OCI-M2 (cell line): ENCODE results near the gene ST6GALNAC3.

Source experiments
- DNase-seq: peaks from one replicate; lab custom pipeline; 2025; ENCODE audit not compliant: unreplicated experiment; lab: John Stamatoyannopoulos, UW

ST6GALNAC3 gene

GRCh38 chr1:76141929-76142328 lies 67.4 kb downstream of the ST6GALNAC3 start:
- no peak for DNase-seq

DNA sequence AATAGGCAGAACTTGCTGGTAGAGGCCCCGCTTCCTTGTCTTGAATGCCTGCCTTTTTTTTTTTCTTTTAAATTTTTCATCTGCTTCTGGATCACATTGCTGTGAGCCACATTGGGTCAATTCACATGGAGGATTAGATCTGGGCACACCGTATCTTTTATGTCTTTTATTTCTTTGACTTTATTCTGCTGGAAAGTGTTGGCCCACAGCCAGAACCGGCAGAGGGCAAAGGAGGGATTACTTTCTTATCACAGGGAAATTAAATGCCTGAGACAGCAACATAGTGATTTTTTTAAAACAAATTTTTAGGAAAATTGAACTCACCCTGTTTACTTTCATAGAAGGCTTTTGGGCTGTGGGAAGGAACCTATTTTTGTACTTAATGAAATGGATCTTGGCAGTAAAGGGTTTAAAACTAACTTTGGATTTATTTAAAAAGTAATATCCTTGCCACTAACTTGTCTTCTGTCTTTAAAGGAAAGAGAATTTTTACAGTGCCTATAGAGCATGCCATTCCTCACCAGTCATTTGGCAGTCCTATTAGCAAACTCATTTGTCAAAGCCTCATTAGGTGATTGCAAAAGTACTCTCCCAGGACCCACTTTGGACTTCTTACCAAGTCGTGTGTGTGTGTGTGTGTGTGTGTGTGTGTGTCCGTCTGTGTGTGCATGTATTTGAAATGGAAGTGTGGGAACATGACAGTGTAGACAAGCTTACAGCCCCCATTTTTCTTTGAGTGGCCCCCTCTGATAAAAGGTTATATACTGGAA lies 68.4 kb downstream of the ST6GALNAC3 start:
- no peak for DNase-seq

DNA sequence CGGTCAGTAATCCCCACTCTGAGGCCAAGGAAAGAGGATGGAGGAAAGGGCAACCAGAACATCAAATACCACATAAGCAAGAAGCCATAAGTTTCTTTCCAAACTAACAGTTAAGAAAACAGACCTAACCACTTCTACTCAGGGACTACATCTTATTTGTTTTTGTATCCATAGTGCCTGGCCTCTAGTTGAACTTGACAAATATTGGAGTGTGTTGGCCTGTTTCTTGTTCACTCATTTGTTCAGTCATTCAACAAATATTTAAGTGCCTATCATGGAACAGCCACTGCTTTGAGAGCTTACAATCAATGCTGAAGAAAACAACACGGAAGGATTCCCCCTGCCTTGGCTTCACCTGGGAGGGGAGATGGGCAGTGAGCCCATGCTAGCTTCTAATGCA lies 69.7 kb downstream of the ST6GALNAC3 start:
- DNase-seq = no peak

- no peak for DNase-seq
These were observed 70.8 kb downstream of the ST6GALNAC3 start for GRCh38 chr1:76145332-76145731.

GRCh38 chr1:76146184-76146583 lies 71.6 kb downstream of the ST6GALNAC3 start:
- DNase-seq = no peak

DNA sequence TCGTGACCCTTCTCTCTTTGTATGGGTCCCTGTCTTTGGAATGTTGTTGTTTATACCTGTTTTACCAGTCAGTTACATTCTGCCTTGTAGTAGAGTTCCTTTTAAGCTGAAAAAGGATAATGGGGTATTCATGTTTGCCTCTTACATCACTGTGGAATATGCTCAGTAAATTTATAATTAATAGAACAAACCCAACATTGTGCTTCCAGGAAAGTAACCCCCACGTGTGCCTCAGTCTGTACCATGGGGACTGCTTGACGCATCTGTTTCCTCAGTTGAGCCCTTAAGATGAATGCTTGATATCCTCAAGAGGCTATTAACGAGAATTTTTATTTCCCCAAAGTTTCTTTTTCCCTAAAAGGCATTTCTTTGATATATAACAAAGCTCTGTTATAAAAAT lies 73.4 kb downstream of the ST6GALNAC3 start:
- DNase-seq = no peak

DNA sequence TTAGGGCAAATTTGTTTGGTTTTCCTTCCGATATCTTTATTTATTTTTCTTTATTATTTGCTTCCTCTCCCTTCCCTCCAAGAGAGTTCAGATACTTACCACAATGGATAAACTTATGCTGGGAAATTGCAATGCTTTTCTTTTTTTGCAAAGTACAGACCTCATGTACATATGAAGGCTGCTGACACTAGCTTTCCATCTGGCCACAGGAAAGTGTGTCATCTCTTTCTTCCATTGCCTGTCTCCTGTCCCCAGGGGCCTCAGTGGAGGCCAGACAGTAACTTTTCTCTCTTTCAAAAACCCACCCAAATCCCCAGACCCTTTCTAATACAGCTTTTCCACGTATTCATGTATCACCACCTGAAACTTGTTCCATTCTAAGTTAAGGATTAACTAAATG lies 73.9 kb downstream of the ST6GALNAC3 start:
- DNase-seq = no peak

GRCh38 chr1:76153841-76154205 lies 79.3 kb downstream of the ST6GALNAC3 start:
- no peak for DNase-seq

DNA sequence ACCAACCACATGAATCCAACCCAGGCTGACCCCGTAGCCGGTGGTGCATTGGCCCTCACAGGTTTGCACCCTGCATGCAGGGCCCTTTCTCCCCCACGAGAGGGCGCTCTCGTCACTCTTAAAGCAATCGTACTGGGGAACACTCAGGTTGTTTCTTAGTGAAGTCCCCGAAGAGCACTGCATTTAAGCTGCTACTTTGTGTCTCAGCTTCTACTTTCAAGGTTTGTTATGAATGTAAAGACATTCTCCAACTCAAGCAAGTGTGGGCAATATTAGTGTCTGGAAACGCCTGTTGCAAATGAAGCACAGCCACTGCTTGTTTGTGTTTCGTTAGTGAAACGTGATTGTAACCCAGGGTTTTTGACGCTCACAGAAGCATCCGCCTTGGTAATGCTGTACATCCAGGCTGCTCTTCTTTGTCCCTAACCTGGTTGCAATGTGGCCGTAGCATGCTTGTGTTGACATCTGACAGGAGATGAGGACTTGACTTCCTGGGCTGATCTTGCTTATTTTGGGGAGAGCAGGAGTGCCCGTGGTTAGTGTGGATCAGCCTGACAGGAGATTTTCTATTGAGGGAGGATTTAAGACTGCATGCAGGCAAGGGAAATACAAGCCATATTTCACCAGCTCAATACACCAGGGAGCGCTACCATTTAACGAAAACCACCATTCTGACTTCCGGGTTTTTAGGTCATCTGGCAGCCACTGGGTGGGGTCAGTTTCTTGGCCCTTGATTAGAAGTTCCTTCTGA lies 79.8 kb downstream of the ST6GALNAC3 start:
- peak; percentile 24 for DNase-seq

GRCh38 chr1:76156987-76157386 lies 82.4 kb downstream of the ST6GALNAC3 start:
- DNase-seq = no peak

DNA sequence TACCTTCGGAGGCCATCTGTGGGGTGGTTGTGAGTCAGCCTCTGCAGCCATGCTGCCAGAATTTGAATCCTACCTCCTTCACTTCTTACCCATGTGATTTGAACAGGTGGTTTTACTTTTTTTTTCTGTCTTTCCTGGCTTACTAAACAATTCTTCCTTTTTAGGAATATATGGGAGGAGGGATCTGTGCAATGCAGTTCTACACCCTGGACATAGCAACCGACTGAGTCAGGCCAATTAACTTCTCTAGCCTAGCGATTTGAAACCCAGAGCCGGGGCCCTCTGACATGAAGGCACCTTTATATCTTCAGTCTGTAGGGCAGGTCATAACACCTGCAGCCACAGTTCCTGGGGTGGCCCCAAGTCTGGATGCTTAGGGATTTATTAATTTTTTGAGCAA lies 83.6 kb downstream of the ST6GALNAC3 start:
- no peak for DNase-seq

DNA sequence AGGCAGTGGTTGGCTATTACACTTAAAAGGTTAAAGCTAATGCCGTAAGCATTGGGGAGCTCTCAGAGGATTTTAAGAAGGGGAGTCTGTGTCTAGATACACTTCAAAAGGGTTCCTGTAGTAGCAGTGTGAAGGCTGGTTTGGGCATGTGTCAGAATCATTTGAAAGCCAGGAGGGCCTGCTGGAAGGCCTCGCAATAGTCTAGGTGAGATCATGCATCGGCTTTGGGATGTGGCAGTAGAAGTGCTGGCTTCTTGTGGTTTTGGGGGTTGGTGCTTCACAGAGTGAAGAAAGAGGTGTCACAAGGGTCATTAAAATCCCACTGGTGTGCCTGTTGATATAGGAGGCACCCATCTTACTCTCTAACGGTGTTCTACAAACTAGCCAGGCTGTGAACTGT lies 85.7 kb downstream of the ST6GALNAC3 start:
- no peak for DNase-seq

GRCh38 chr1:76161451-76161850 lies 86.9 kb downstream of the ST6GALNAC3 start:
- DNase-seq = no peak

DNA sequence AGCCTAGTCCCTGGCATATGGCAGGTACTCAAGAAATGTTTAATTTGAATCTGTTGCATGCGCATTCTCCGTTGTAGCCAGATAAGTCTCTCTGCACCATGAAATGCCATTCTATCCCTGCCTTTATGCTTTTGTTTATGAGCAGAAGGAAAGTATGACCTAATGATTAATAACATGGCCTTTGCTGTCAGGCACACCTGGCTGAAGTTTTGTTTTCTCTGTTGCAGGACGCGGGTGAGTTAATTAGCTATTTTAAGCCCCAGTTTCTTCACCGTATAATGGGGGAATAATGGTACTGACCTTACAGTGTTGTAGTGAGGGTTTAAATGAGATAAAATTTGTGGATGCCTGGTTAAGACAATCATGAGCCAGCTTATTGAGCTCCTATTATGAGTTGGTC lies 87.7 kb downstream of the ST6GALNAC3 start:
- no peak for DNase-seq

- DNase-seq = no peak
These were observed 89.6 kb downstream of the ST6GALNAC3 start for GRCh38 chr1:76164165-76164564.

GRCh38 chr1:76170084-76170483 lies 95.5 kb downstream of the ST6GALNAC3 start:
- DNase-seq = no peak

GRCh38 chr1:76170513-76170912 lies 96.0 kb downstream of the ST6GALNAC3 start:
- DNase-seq = no peak

- DNase-seq = no peak
These were observed 101.5 kb downstream of the ST6GALNAC3 start for GRCh38 chr1:76176000-76176399.

DNA sequence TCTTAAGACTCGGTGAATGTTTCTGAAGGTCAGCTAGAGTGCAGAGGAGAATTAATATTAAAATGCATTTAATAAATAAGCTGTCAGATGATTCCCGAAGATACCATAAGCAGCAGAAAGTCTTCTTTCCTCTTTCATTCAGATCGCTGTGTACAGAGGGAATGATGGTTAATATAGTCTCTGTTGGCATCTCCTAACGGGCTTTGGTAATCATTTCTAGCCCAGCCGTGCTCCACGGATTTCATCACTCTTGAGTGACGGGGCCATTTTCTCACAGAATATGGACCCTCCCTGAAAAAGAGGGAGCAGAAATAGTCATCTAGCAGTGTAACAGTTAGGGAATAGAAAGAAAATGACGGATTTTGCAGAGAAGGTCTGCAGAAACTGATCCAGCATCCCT lies 103.1 kb downstream of the ST6GALNAC3 start:
- no peak for DNase-seq

GRCh38 chr1:76179219-76179698 lies 104.7 kb downstream of the ST6GALNAC3 start:
- no peak for DNase-seq

DNA sequence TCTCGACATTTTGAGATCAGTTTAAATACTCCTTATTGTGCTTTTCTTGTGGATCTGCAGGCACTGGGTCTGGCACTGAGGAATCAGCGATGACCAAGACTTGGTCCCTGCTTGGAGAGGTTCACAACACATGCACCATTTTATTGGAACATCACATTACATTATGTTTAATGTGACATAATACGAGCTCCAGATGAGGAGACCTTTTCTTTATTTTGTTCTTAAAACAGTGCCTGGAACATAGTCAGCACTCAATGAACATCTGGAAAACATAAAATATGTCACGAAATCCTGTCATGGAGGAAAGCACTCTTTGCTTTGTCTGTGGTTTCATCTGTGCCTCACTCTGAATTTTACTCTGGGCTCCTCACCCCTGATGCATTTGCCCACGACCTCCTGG lies 110.7 kb downstream of the ST6GALNAC3 start:
- DNase-seq = no peak

DNA sequence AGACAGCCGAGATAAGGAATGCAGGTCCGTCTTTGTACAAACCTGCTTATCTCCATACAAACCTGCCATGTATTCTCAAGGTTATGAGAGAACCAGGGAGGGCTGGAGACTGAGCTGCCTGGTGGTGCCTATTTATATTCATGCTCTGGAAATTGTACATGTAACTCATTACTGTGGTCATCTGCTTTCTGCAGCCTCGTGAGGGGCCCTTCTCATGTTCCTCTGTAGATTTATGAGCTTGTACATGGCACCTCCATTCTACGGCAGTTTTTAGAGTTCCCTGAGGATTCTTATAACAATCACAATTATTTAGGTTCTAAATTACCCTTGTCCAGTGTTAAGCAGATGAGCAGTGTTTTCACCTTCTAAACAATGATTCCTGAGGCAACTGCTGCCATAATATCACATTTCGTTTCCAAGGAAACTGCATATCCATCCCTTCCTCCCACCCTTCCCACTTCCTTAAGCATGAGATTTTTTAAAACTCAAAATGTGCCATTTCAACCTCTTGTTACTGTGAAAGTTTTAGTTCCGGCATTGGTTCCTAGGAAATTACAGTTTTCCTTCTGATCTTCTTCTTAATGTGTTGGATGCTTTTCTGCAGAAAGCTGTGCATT lies 112.1 kb downstream of the ST6GALNAC3 start:
- DNase-seq = no peak
